Sigmoid colon (tissue), 4 donors: ENCODE data around the gene IPO11.

Experiments used
- CTCF ChIP-seq, 4 experiments: fragments of 450-650 bp in 3 of 4; fragments of 200-600 bp in 1 of 4; IDR thresholded peaks; one replicate each; pipeline ENCODE4 v1.5.1; 2016 to 2019; ENCODE audit warnings: antibody characterized with exemption in 4 of 4, mild to moderate bottlenecking in 3 of 4, moderate library complexity in 2 of 4
- EP300 ChIP-seq, 4 donors: sonication (generic); formaldehyde crosslinking; IDR thresholded peaks; one replicate each; pipeline ENCODE4 v1.6.1; 2017; ENCODE audit warnings: antibody characterized with exemption in 4 of 4
- POLR2A ChIP-seq, 2 donors: fragments of 450-650 bp; IDR thresholded peaks; one replicate each; pipeline ENCODE4 v1.6.1; 2016; ENCODE audit warnings: antibody characterized with exemption in 2 of 2, mild to moderate bottlenecking in 2 of 2, moderate library complexity in 2 of 2
- POLR2AphosphoS5 ChIP-seq, 4 donors: sonication (generic); formaldehyde crosslinking; IDR thresholded peaks; one replicate each; pipeline ENCODE4 v1.6.1; 2017; ENCODE audit warnings: antibody characterized with exemption in 4 of 4

- TF ChIP-seq CTCF (IDR thresholded peaks at IDR 0.05), result no peak
- TF ChIP-seq POLR2A (IDR thresholded peaks at IDR 0.05), result no peak
- no peak for TF ChIP-seq POLR2AphosphoS5 (IDR thresholded peaks at IDR 0.05)
- no peak for TF ChIP-seq EP300 (IDR thresholded peaks at IDR 0.05)
These were observed 219.5 kb downstream of the IPO11 start for GRCh38 chr5:62631909-62632580.
